AG09309 (cell line): ENCODE data around the gene EXD2.
"Not testable (repeated sequence)": the region's sequence is repeated elsewhere in the genome, so short reads cannot be mapped to it uniquely, and the experiment has no call there.

Experiments used
- DNase-seq: peaks from one replicate; pipeline ENCODE4 v3.0.0-alpha.2; 2010; ENCODE audit warnings: low read depth
- H3K4me3 ChIP-seq: 2 replicates; pipeline ENCODE4 v1.5.1; 2011; ENCODE audit warnings: mild to moderate bottlenecking, low read depth, low read length, moderate library complexity; ENCODE audit not compliant: control insufficient read depth
- TF ChIP-seq, protein P1 (sequence below): IDR thresholded peaks from 2 replicates; pipeline ENCODE4 v1.5.1; 2011; ENCODE audit warnings: mild to moderate bottlenecking, low read depth, low read length, inconsistent platforms; ENCODE audit not compliant: insufficient read depth, control insufficient read depth; ENCODE audit errors: missing control alignments

Gene EXD2

DNA sequence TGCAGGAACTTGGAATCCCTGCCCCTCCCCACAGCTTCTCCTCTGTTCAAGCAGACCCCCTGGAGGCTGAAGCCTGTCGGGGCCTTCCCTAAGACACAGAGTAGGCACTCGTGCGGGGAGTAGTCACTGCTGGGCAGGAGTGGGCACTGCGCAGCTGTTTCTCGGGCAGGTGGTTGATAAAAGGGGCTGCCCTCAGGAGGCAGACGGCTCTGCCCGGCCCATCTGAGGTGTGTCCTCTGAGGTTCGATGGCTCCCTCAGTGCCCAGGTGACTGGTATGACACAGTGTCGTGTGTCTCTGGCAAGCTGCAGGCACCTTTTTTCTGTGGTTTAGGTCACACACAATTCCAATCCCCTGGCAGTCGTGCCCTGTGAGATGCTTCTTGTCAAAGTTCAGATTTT, 78.8 kb downstream of the EXD2 start:
- no peak for DNase-seq
- H3K4me3 ChIP-seq: no peak overlapping the region
- TF ChIP-seq, protein P1, sequence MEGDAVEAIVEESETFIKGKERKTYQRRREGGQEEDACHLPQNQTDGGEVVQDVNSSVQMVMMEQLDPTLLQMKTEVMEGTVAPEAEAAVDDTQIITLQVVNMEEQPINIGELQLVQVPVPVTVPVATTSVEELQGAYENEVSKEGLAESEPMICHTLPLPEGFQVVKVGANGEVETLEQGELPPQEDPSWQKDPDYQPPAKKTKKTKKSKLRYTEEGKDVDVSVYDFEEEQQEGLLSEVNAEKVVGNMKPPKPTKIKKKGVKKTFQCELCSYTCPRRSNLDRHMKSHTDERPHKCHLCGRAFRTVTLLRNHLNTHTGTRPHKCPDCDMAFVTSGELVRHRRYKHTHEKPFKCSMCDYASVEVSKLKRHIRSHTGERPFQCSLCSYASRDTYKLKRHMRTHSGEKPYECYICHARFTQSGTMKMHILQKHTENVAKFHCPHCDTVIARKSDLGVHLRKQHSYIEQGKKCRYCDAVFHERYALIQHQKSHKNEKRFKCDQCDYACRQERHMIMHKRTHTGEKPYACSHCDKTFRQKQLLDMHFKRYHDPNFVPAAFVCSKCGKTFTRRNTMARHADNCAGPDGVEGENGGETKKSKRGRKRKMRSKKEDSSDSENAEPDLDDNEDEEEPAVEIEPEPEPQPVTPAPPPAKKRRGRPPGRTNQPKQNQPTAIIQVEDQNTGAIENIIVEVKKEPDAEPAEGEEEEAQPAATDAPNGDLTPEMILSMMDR: no peak

DNA sequence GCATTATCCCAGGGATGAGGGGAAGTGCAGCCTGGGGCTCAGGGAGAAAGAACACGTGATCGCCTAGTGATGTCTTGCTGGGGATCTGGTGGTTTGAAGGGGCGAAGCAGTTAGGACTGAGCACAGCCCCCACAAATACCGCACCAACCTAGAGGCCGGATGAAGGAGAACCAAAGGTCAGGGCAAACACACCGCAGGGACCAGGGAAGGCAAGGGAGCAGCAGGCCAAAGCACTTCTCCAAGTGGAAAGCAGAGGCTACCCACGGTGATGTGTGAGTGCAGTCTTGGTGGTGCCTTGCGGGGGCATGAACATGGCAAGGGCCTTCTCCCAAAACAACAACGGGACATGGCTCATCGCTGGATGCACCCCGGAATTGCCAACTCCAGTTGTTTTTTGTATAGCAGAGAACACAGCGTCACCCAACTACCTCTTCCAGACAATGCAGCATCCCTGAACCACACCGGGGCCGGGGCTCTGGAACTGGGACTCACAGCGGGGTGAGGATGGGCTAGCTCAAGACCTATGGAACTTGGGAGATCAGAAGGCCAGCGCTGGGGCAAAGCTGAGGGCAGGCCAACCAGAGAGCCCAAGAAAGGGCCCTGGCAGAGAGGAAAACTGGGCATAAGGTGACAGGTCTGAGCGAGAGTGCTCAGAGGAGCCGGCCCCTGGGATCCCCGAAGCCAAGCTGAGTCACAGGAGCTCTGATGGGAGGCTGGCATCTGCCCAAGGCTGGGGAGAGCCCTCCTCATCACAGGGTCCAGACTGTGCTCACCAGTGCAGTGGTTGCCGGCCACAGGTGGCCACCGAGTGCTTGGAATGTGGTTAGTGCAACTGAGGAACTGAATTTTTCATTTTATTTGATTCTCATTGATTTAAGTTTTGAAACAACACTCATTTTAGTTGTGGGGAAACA, 79.8 kb downstream of the EXD2 start:
- no peak overlapping the region for H3K4me3 ChIP-seq
- no peak for DNase-seq
- TF ChIP-seq, protein P1: no peak

DNA sequence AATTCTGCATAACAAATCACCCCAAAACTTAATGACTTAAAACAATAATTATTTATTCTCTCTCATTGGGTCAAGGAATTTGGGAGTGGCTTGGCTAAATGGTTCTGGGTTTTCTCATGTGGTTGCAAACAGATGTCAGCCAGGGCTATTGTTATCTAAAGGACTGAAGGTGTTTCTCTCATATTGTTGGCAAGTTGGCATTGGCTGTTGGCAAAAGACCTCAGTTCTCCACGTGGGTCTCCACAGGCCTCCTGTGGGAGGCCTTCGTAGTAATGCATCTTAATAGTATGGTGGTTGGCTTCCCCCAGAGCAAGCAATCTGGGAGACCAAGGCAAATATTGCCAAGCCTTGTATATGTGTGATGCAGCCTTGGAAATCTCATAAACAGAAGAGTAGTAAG, 83.0 kb downstream of the EXD2 start:
- DNase-seq: no peak
- no peak overlapping the region for H3K4me3 ChIP-seq
- TF ChIP-seq, protein P1: no peak

DNA sequence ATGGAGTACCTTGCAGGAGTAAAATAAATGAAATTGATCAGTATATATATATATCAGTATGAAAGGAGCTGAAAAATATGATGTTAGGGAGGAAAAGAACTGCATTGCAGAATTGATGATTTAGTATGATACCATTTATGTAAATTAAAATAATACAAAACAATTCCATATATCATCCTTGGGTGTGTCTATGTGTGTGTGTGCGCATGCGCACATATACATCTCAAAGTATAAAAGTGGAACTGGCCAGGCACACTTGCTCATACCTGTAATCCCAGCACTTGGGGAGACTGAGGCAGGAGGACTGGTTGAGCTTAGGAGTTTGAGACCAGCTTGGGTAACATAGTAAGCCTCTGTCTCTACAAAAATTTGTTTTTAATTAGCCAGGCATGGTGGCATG, 84.0 kb downstream of the EXD2 start:
- H3K4me3 ChIP-seq: no peak overlapping the region
- no peak for DNase-seq
- TF ChIP-seq, protein P1: no peak

DNA sequence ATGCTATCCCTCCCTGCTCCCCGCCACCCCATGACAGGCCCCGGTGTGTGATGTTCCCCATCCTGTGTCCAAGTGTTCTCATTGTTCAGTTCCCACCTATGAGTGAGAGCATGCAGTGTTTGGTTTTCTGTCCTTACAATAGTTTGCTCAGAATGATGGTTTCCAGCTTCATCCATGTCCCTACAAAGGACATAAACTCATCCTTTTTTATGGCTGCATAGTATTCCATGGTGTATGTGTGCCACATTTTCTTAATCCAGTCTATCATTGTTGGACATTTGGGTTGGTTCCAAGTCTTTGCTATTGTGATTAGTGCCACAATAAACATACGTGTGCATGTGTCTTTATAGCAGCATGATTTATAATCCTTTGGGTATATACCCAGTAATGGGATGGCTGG, 86.1 kb downstream of the EXD2 start:
- not testable (repeated sequence) for H3K4me3 ChIP-seq, DNase-seq

DNA sequence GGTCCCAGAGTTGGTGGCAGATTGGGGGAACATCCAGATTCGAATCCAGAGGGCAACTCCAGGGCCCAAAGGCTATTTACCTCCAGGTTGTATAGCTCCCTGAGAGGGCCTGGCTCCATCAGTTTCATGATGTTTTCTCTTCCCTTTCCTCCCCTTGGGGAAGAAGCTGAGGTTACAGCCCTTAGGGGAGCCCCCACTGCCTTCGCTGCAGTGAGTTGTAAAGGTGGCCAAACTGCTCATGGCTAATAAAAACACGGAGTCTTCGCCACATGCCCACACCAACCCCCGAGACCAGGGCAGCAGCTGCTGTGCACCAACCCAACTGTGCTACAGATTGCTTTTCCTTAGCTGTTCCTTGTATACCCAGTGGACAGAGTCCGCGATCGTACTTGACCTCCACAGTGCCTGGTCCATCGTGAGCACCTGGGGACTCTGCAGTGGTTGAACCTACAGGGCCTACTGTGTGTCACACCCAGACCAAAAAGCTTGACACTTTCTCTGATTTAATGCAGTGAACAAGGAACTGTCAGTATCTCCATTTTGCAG, 89.5 kb downstream of the EXD2 start:
- TF ChIP-seq, protein P1: no peak
- DNase-seq: no peak

DNA sequence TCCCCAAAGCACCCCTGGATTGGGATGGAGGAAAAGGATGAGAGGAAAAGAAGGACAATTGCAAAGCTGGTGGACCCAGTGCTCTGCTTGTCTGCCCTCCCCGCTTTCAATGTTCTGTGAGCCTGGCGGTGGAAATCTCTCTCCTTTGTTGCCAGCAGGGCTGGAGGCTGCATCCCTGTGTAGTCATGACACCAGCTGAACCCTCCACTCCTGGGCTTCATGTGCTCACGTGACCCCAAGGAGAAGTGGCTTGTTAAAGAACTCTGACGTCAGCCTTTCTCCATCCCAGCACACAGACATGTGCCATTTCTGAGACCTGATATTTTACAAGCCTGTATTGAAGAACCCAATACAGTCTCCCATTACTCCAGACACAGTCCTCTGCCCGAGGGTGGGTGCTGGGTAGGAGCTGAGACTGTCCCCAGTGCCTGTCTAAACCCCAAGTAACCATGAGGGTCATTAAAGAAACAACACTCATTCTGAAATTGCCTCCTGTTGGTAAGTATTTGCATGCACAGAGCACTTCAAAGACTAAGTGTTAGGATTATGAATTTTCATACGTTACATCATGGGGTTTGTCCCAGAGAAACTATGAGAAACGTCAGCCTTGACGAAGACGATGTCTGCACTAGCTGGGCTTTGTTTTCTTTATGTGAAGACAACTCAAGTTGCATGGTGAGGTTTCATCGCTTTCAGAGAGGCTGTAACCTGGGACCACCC, 90.3 kb downstream of the EXD2 start:
- TF ChIP-seq, protein P1: no peak
- no peak for DNase-seq
- H3K4me3 ChIP-seq: no peak overlapping the region

More for the DNA sequence above, 89.5 kb downstream of the EXD2 start:
- no peak overlapping the region for H3K4me3 ChIP-seq
